C4-2B (cell line): ENCODE results near the gene NRG3.

Experiments used
- CTCF ChIP-seq: fragments of 450-650 bp; conservative IDR thresholded peaks from 2 replicates; pipeline ENCODE4 v1.5.1; 2017; ENCODE audit warnings: mild to moderate bottlenecking
- ZFX ChIP-seq: fragments of 450-650 bp; IDR thresholded peaks from 2 replicates; pipeline ENCODE4 v1.6.1; 2017

DNA sequence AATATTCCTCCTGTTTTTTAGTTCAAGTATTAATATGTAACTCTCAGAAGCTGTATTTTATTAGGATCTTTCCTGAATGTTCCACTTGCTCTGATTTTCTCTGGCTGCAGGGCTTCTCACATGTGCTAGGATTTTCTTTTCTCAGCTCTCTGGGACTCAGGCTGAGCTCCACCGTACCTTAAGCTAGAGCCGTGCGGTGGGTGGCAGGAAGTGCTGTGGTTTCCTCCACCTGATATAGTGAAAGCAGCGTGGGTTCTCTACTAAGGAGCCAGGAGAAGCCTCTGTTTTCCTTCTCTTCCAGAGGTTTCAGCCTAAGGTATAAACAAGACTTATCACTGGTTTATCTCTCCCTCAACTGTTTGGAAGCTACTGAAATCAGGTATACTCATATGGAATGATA is 433.6 kb downstream of the NRG3 start:
- no peak for TF ChIP-seq CTCF
- no peak for TF ChIP-seq ZFX
